Aortic smooth muscle cell (primary cell): ENCODE measurements around the gene SPDYE2. TPM values are rescaled to one million over a fixed set of nuclear protein-coding genes. Genes with fewer than 3 reads are reported as not detected.

Experiments
- total RNA-seq: library from RNA; depleted of rRNA; stranded (reverse); fragments of >200 nt; gene quantifications from 2 replicates; pipeline ENCODE4 v1.2.3, GENCODE V29; 2014

The SPDYE2 gene, protein sequence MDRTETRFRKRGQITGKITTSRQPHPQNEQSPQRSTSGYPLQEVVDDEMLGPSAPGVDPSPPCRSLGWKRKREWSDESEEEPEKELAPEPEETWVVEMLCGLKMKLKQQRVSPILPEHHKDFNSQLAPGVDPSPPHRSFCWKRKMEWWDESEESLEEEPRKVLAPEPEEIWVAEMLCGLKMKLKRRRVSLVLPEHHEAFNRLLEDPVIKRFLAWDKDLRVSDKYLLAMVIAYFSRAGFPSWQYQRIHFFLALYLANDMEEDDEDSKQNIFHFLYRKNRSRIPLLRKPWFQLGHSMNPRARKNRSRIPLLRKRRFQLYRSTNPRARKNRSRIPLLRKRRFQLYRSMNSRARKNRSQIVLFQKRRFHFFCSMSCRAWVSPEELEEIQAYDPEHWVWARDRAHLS
- total RNA-seq, result not detected in 2 replicates

DNA sequence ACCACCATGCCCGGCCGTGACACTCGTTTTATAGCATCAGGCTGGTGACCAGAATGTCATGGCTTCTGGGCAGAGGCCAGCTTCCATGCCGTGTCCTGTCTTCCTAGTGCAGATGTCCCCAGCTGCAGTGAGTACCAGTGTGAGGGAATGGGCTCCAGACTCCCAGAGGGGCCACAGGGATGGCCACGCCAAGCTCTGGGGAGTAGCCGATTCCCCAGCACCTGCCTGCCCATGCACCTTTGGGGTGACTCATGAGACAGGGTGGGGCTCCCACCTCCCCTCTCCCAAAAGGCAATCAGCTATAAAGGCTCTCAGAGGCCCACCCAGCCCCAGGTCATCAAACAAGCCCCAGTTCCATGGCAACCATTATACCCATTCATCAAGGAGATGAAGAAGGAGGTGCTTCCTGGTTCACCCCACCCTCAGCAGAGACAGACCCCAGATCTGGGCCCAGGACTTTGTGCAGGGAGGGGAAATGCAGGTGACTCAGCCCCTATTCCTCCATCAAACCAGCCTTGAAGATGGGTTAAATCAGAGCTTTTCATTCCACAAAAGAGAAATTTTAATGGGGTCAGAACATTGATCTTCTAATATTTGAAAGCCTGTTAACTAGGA is at the start of gene SPDYE2:
SPDYE2 (plus strand) TSS at position 419 of the 615 bp plus-strand sequence. CDS start 2,030 bp downstream, outside the sequence.

DNA sequence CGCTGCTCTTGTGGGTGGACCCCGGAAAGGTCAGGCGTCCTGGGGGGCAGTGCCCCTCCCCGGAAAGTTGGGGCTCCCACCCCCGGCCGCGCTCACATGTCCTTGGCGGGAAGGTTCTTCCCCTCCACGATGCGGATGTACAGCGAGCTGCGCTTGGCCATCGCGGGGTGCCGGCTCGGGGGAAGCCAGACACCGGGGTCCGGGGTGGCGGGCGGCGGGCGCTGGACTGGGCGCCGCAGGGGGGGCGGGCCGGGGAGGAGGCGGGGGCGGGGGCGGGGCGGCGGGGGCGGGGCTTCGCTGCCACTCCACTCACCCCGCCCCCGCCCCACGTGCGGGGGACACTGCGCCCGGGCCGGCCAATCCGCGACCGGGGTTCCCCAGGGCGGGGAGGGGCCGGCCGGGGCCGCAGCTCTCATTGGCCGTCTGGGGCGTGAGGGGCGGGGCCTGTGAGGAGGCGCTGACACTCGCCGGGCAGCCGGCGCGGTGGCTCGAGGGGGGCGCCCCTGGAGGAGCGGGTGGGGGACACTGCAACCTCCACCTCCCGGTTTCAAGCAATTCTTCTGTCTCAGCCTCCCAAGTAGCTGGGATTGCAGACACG is 33.4 kb upstream of the SPDYE2 start, which contains the start of gene RASA4B:
RASA4B (minus strand) TSS at position 228 of the 598 bp plus-strand sequence; CDS start at position 161, 67 bp downstream.

DNA sequence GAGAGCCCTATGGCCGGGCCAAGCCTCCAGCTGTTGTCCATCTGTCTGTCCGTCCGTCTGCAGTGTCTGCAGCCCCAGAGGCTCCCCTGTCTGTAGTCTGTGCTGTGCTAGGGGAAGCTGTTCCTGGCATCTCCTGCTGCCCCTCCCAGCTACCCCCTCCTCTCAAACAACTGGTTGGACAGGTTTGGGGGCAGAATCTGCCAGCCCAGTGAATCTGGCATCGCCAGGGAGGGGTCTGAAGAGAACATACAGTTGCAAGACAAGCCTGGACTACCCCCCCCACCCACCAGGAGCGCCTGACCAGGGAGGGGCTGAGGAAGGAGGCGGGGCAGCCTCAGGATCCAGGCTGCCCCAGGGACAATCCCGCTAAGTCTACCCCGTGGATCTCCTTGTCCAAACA is 7.4 kb upstream of the SPDYE2 start, which contains the start of gene UPK3BL2:
UPK3BL2 (minus strand) TSS at position 101 of the 400 bp plus-strand sequence; CDS start at position 41, 60 bp downstream.

DNA sequence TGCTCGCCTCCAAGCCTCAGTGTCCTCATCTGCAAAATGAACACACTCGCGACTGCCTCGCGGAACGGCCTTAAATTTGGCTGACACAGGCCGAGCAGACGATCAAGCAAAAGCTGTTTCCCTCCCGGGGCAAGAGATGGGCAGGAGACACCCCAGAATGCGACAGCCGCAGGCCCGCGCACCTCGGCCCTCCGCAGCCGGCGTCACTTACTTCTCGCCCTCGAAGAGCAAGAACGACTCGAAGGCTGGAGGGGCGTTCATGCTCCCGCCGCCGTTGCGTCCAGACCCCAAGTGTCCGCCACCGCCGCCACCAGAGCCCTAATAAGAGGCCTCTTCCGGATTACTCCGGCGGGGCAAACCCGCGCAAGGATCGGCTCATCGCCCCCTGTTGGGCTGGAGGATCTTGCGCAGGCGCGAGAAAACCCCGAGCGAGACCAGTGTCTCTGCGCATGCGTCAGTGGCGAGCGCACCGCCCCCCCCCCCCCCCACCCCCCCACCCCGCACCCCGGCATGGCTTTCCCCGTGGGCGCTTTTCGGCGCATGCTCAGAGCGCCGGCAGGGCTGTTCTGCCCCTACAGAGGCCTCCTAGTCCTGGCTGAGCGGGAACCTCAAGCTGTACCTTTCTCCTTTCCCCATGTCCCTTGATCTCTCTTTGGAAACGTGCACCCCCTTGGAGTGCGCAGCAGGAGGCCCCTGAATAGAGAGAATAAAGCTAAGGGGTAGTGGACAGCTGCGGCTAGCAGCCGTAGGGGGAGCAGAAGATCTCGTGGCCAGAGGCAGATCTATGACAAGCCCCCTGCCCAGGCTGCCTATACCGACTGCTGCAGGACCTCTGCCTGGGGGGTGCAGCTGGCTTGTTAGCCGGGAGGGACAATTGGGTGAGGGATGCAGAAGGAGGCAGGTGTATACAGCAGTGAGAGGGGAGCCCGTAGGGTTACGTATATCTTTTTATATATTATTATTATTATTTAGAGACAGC is 21.5 kb downstream of the SPDYE2 start, which contains the start of gene POLR2J3:
POLR2J3 (minus strand) TSS at position 323 of the 979 bp plus-strand sequence; CDS start at position 261, 62 bp downstream.

Other genes starting within 250 kb of the SPDYE2 start
- 0.06 TPM in 1 of 2 replicates, not detected in the other for gene SPDYE6, start 194.8 kb upstream of the SPDYE2 start, total RNA-seq
- 13.1 and 14.6 TPM in 2 replicates for gene PRKRIP1, start 154.9 kb upstream of the SPDYE2 start, total RNA-seq
- 45.2 and 49.4 TPM in 2 replicates for gene ORAI2, start 117.7 kb upstream of the SPDYE2 start, total RNA-seq
- 9.0 and 9.3 TPM in 2 replicates for gene ALKBH4, start 86.4 kb upstream of the SPDYE2 start, total RNA-seq
- gene LRWD1, start 86.2 kb upstream of the SPDYE2 start, total RNA-seq, result 20.3 and 32.4 TPM in 2 replicates
- 47.3 and 49.3 TPM in 2 replicates for gene POLR2J, start 72.3 kb upstream of the SPDYE2 start, total RNA-seq
- gene RASA4B, start 33.4 kb upstream of the SPDYE2 start, total RNA-seq, result 13.3 and 19.4 TPM in 2 replicates
- 2.8 and 5.2 TPM in 2 replicates for gene UPK3BL2, start 7.5 kb upstream of the SPDYE2 start, total RNA-seq
- gene POLR2J3, start 21.4 kb downstream of the SPDYE2 start, total RNA-seq, result 27.0 and 66.9 TPM in 2 replicates
- gene RASA4, start 65.5 kb downstream of the SPDYE2 start, total RNA-seq, result 71.7 and 118 TPM in 2 replicates
- gene UPK3BL1, start 91.6 kb downstream of the SPDYE2 start, total RNA-seq, result 11.9 and 15.9 TPM in 2 replicates
- not detected in 2 replicates for gene SPDYE2B, start 99.1 kb downstream of the SPDYE2 start, total RNA-seq
- 4.7 and 5.9 TPM in 2 replicates for gene POLR2J2, start 120.4 kb downstream of the SPDYE2 start, total RNA-seq
- gene FAM185A, start 197.8 kb downstream of the SPDYE2 start, total RNA-seq, result 8.8 and 8.9 TPM in 2 replicates